Esophagus squamous epithelium (tissue), 5 donors: ENCODE data around the gene ENDOV. TPM values are rescaled to one million over a fixed set of nuclear protein-coding genes. Genes with fewer than 3 reads are reported as not detected.

ENCODE experiments used
- DNase-seq: peaks from one replicate; lab custom pipeline; 2025; lab: John Stamatoyannopoulos, UW
- H3K27ac ChIP-seq, 4 donors: fragments of 200-600 bp; sonication (generic); one replicate each; pipeline ENCODE4 v1.5.1; 2016 to 2019; ENCODE audit warnings: mild to moderate bottlenecking in 1 of 4
- H3K27me3 ChIP-seq, 4 donors: fragments of 200-600 bp; sonication (generic); 1 replicate in 3 of 4; 2 replicates in 1 of 4; pipeline versions ENCODE4 v1.5.1 to v1.6.0; 2017 to 2021; ENCODE audit warnings: antibody characterized with exemption in 1 of 4
- H3K36me3 ChIP-seq, 3 donors: fragments of 200-600 bp; sonication (generic); one replicate each; pipeline ENCODE4 v1.5.1; 2016 to 2019
- H3K4me1 ChIP-seq, 3 donors: fragments of 200-600 bp; sonication (generic); one replicate each; pipeline ENCODE4 v1.5.1; 2017 to 2019
- H3K4me3 ChIP-seq, 4 donors: fragments of 200-600 bp; sonication (generic); 1 replicate in 3 of 4; 2 replicates in 1 of 4; pipeline ENCODE4 v1.5.1; 2016 to 2019; ENCODE audit warnings: mild to moderate bottlenecking in 2 of 4, moderate library complexity in 1 of 4
- H3K9me3 ChIP-seq, 3 donors: fragments of 200-600 bp; sonication (generic); one replicate each; pipeline ENCODE4 v1.5.1; 2016 to 2019
- POLR2A ChIP-seq, 4 donors: fragments of 450-650 bp; IDR thresholded peaks; one replicate each; pipeline ENCODE4 v1.6.1; 2017; ENCODE audit warnings: antibody characterized with exemption in 4 of 4, mild to moderate bottlenecking in 4 of 4, moderate library complexity in 3 of 4
- WGBS, 2 donors: methylation state at CpG; one replicate each; pipeline ENCODE4 v1.1.5; 2018; 5-methylcytosine and 5-hydroxymethylcytosine counted together
- intact Hi-C: fragments of 100-400 bp; cut with DNase I; formaldehyde crosslinking; loops from one replicate; pipeline ENCODE4 v1.15.0; 2022
- total RNA-seq, 4 donors: library from RNA; depleted of rRNA; stranded (reverse); fragments of >200 nt; gene quantifications; one replicate each; pipeline ENCODE4 v1.1.0, GENCODE V29; 2016
- TF ChIP-seq, protein P1 (sequence below), 6 experiments: fragments of 450-650 bp in 4 of 6; fragments of 200-600 bp in 2 of 6; sonication (generic) in 2 of 6; IDR thresholded peaks; one replicate each; pipeline ENCODE4 v1.5.1; 2016 to 2019; ENCODE audit warnings: antibody characterized with exemption in 6 of 6, mild to moderate bottlenecking in 4 of 6, moderate library complexity in 4 of 6
- donor health status: DM: yes; HTN: yes; CAD: no.

ENDOV gene
- total RNA-seq, result 10 to 100 TPM in 3 of 4 donors, 1 to 10 TPM in 1; 7.4 to 16.0 (median 14.5) TPM

- TF ChIP-seq, protein P1, sequence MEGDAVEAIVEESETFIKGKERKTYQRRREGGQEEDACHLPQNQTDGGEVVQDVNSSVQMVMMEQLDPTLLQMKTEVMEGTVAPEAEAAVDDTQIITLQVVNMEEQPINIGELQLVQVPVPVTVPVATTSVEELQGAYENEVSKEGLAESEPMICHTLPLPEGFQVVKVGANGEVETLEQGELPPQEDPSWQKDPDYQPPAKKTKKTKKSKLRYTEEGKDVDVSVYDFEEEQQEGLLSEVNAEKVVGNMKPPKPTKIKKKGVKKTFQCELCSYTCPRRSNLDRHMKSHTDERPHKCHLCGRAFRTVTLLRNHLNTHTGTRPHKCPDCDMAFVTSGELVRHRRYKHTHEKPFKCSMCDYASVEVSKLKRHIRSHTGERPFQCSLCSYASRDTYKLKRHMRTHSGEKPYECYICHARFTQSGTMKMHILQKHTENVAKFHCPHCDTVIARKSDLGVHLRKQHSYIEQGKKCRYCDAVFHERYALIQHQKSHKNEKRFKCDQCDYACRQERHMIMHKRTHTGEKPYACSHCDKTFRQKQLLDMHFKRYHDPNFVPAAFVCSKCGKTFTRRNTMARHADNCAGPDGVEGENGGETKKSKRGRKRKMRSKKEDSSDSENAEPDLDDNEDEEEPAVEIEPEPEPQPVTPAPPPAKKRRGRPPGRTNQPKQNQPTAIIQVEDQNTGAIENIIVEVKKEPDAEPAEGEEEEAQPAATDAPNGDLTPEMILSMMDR (IDR thresholded peaks at IDR 0.05), result no peak
- peak in 1 of 4 donors; percentile 57 for TF ChIP-seq POLR2A (IDR thresholded peaks at IDR 0.05)
- H3K27me3 ChIP-seq, result no peaks in the 10 kb centered on the region
- peak; percentile 65 for DNase-seq
- H3K27ac ChIP-seq, result peak within 1 kb of the TSS; percentile 84 to 98 (median 96)
- H3K4me3 ChIP-seq, result peak within 1 kb of the TSS; percentile 67 to 99 (median 86)
- H3K9me3 ChIP-seq, result no peaks in the 10 kb centered on the region
- intact Hi-C loops, result no loop called here
- peaks cover 0 to 31% (median 0%) of the 10 kb centered on the region in 3 donors for H3K36me3 ChIP-seq
- peaks cover 9 to 34% (median 24%) of the 10 kb centered on the region in 3 donors for H3K4me1 ChIP-seq
- WGBS, 2 donors, result 0 to 2% methylated on average over 11 to 13 of the region's 97 CpGs
These were observed at the start of gene ENDOV for GRCh38 chr17:80414803-80415625. Gene ENDOV, plus strand, starts transcription at chr17:80415167. Its CDS starts 28 bp downstream, at chr17:80415195.

DNA sequence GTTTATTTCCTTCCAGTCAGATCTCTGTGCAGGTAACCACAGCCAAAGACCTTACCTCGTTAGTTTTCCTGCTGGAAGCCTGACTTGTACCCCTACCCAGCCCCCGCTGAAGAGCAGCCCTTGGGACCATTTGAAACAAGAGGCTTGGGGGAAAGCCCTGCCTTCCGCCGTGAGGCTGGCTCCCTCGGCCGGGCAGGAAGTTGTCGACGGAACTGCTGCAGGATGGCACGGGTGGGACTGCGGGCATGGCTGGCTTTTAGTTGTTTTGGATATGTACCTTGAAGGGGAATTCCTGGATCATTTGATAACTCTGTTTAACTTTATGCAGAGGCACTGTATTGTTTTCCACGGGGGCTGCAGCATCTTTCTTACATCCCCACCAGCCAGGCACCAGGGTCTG, 49.0 kb upstream of the ENDOV start:
- no peak for DNase-seq
- H3K36me3 ChIP-seq, result peaks cover 46 to 100% (median 69%) of the 10 kb centered on the region in 3 donors
- no peak overlapping the region for H3K4me3 ChIP-seq
- TF ChIP-seq, protein P1 (IDR thresholded peaks at IDR 0.05), result no peak
- no peak for TF ChIP-seq POLR2A (IDR thresholded peaks at IDR 0.05)
- peaks cover 0 to 4% (median 0%) of the 10 kb centered on the region in 3 donors for H3K4me1 ChIP-seq
- H3K27ac ChIP-seq, result no peak overlapping the region
- no peaks in the 10 kb centered on the region for H3K9me3 ChIP-seq
- 75 to 88% methylated on average over 3 to 9 of the region's 11 CpGs for WGBS, 2 donors
- intact Hi-C loops, result no loop called here
- no peaks in the 10 kb centered on the region for H3K27me3 ChIP-seq

DNA sequence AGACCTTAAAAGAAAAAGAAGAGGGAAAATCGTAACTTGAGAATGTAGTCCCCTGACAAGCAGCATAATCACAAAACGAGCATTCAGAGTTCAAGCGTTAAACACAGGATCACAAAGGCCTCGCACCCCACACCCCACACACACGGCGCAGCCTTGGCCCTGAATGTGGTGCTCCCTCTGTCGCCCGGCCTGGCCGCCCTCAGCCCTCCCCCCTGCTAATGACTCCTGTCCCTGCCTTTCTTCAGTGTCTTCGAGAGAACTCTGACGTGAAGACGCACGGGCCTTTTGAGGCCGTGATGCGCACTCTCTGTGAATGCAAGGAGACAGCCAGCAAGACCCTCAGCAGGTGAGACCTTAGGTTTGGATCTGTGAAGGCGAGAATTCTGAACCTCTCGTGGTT, 47.5 kb upstream of the ENDOV start:
- WGBS, 2 donors, result 84 to 86% methylated on average over 15 to 17 of the region's 17 CpGs
- Histone ChIP-seq H3K9me3 (no peaks in the 10 kb centered on the region), H3K27ac (no peak overlapping the region), H3K27me3 (no peaks in the 10 kb centered on the region), H3K4me1 (peaks cover 0 to 4% (median 0%) of the 10 kb centered on the region in 3 donors), H3K4me3 (no peak overlapping the region), H3K36me3 (peaks cover 36 to 100% (median 65%) of the 10 kb centered on the region in 3 donors)
- no peak for DNase-seq
- intact Hi-C loops, result no loop called here
- TF ChIP-seq, protein P1 (IDR thresholded peaks at IDR 0.05), result no peak
- no peak for TF ChIP-seq POLR2A (IDR thresholded peaks at IDR 0.05)

- intact Hi-C loops, result no loop called here
- H3K4me3 ChIP-seq, result no peak overlapping the region
- H3K36me3 ChIP-seq, result peaks cover 26 to 100% (median 71%) of the 10 kb centered on the region in 3 donors
- 90 to 94% methylated on average over 5 of the region's 5 CpGs for WGBS, 2 donors
- TF ChIP-seq, protein P1 (IDR thresholded peaks at IDR 0.05), result no peak
- no peak for TF ChIP-seq POLR2A (IDR thresholded peaks at IDR 0.05)
- H3K27ac ChIP-seq, result no peak overlapping the region
- H3K27me3 ChIP-seq, result no peaks in the 10 kb centered on the region
- H3K9me3 ChIP-seq, result no peaks in the 10 kb centered on the region
- DNase-seq, result no peak
- H3K4me1 ChIP-seq, result no peaks in the 10 kb centered on the region
These were observed 43.8 kb upstream of the ENDOV start for GRCh38 chr17:80371196-80371595.

DNA sequence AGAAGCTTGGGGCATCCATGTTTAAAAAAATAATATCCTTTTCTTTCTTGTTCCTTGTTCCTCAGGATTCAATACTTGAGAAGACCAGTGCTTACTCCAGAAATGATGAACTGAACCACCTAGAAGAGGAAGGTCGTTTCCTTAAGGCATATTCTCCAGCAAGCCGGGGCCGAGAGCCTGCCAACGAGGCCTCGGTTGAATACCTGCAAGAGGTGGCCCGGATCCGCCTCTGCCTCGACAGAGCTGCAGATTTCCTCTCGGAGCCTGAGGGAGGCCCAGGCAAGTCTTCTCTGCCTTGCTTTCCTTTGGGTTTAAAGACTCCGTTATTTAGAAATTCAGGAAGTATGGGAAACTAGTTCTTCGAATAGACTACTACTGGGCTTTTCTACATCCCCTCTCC, 42.5 kb upstream of the ENDOV start:
- peaks cover 35 to 100% (median 80%) of the 10 kb centered on the region in 3 donors for H3K36me3 ChIP-seq
- no peaks in the 10 kb centered on the region for H3K9me3 ChIP-seq
- intact Hi-C loops, result no loop called here
- no peak overlapping the region for H3K4me3 ChIP-seq
- 69 to 71% methylated on average over 6 to 11 of the region's 11 CpGs for WGBS, 2 donors
- TF ChIP-seq, protein P1 (IDR thresholded peaks at IDR 0.05), result no peak
- no peak for TF ChIP-seq POLR2A (IDR thresholded peaks at IDR 0.05)
- no peaks in the 10 kb centered on the region for H3K27me3 ChIP-seq
- no peak for DNase-seq
- H3K4me1 ChIP-seq, result no peaks in the 10 kb centered on the region
- no peak overlapping the region for H3K27ac ChIP-seq
